ENCODE results near the gene ELAVL3.
"Not testable (repeated sequence)": the region's sequence is repeated elsewhere in the genome, so short reads cannot be mapped to it uniquely, and the experiment has no call there.

Gene ELAVL3

GRCh38 chr19:11464333-11465265, 16.2 kb downstream of the ELAVL3 start:
- TF ChIP-seq TARDBP (IDR thresholded peaks at IDR 0.05): no peak
- TF ChIP-seq ZNF384 (IDR thresholded peaks at IDR 0.05): no peak
- TF ChIP-seq FOXK2 (IDR thresholded peaks at IDR 0.05): no peak
- TF ChIP-seq LEF1 (IDR thresholded peaks at IDR 0.05; ENCODE audit: borderline replicate concordance): no peak
- no peak for TF ChIP-seq BHLHE40 (IDR thresholded peaks at IDR 0.05; ENCODE audit: borderline replicate concordance)
- no peak for TF ChIP-seq SUZ12 (IDR thresholded peaks at IDR 0.05)
- no peak for TF ChIP-seq CTBP1 (IDR thresholded peaks at IDR 0.05; ENCODE audit: borderline replicate concordance)
- TF ChIP-seq FOXA1 (IDR thresholded peaks at IDR 0.05): no peak
- no peak for TF ChIP-seq SP1 (IDR thresholded peaks at IDR 0.05)
- TF ChIP-seq HDGF (IDR thresholded peaks at IDR 0.05; ENCODE audit: borderline replicate concordance): no peak
- no peak for TF ChIP-seq ARNT (IDR thresholded peaks at IDR 0.05)
- TF ChIP-seq ELF4 (IDR thresholded peaks at IDR 0.05): no peak
- no peak for TF ChIP-seq PKNOX1 (IDR thresholded peaks at IDR 0.05)
- no peak for TF ChIP-seq NFRKB (IDR thresholded peaks at IDR 0.05)
- TF ChIP-seq L3MBTL2 (conservative IDR thresholded peaks at IDR 0.05): no peak
- TF ChIP-seq FOXM1 (IDR thresholded peaks at IDR 0.05; ENCODE audit: borderline replicate concordance): no peak
- no peak for DNase-seq (ENCODE audit: extremely low spot score)
- CTCF ChIA-PET: no interaction called here
- POLR2A ChIA-PET: no interaction called here

- TF ChIP-seq PKNOX1 (IDR thresholded peaks at IDR 0.05): no peak
- TF ChIP-seq NFRKB (IDR thresholded peaks at IDR 0.05): no peak
- TF ChIP-seq ARNT (IDR thresholded peaks at IDR 0.05): no peak
- TF ChIP-seq FOXK2 (IDR thresholded peaks at IDR 0.05): no peak
- no peak for TF ChIP-seq CTBP1 (IDR thresholded peaks at IDR 0.05; ENCODE audit: borderline replicate concordance)
- TF ChIP-seq ZNF384 (IDR thresholded peaks at IDR 0.05): no peak
- TF ChIP-seq TARDBP (IDR thresholded peaks at IDR 0.05): no peak
- TF ChIP-seq ELF4 (IDR thresholded peaks at IDR 0.05): no peak
- TF ChIP-seq LEF1 (IDR thresholded peaks at IDR 0.05; ENCODE audit: borderline replicate concordance): no peak
- no peak for TF ChIP-seq BHLHE40 (IDR thresholded peaks at IDR 0.05; ENCODE audit: borderline replicate concordance)
- TF ChIP-seq FOXM1 (IDR thresholded peaks at IDR 0.05; ENCODE audit: borderline replicate concordance): no peak
- no peak for TF ChIP-seq L3MBTL2 (conservative IDR thresholded peaks at IDR 0.05)
- TF ChIP-seq HDGF (IDR thresholded peaks at IDR 0.05; ENCODE audit: borderline replicate concordance): no peak
- no peak for TF ChIP-seq SP1 (IDR thresholded peaks at IDR 0.05)
- no peak for TF ChIP-seq SUZ12 (IDR thresholded peaks at IDR 0.05)
- no peak for TF ChIP-seq FOXA1 (IDR thresholded peaks at IDR 0.05)
- CTCF ChIA-PET: no interaction called here
- POLR2A ChIA-PET: no interaction called here
- no peak for DNase-seq (ENCODE audit: extremely low spot score)
Measured at GRCh38 chr19:11463391-11463790, 17.5 kb downstream of the ELAVL3 start.

GRCh38 chr19:11461453-11461852, 19.4 kb downstream of the ELAVL3 start:
- no peak for DNase-seq (ENCODE audit: extremely low spot score)
- CTCF ChIA-PET: no interaction called here
- TF ChIP-seq TARDBP (IDR thresholded peaks at IDR 0.05): no peak
- no peak for TF ChIP-seq ARNT (IDR thresholded peaks at IDR 0.05)
- TF ChIP-seq L3MBTL2 (conservative IDR thresholded peaks at IDR 0.05): no peak
- TF ChIP-seq BHLHE40 (IDR thresholded peaks at IDR 0.05; ENCODE audit: borderline replicate concordance): no peak
- no peak for TF ChIP-seq SP1 (IDR thresholded peaks at IDR 0.05)
- POLR2A ChIA-PET: no interaction called here

GRCh38 chr19:11460207-11460606, 20.6 kb downstream of the ELAVL3 start:
- POLR2A ChIA-PET: no interaction called here
- TF ChIP-seq FOXM1 (IDR thresholded peaks at IDR 0.05; ENCODE audit: borderline replicate concordance) (no peak), LEF1 (IDR thresholded peaks at IDR 0.05; ENCODE audit: borderline replicate concordance) (no peak), SP1 (IDR thresholded peaks at IDR 0.05) (no peak), CTBP1 (IDR thresholded peaks at IDR 0.05; ENCODE audit: borderline replicate concordance) (no peak), NFRKB (IDR thresholded peaks at IDR 0.05) (no peak), SUZ12 (IDR thresholded peaks at IDR 0.05) (no peak), FOXA1 (IDR thresholded peaks at IDR 0.05) (no peak), ZNF384 (IDR thresholded peaks at IDR 0.05) (no peak), HDGF (IDR thresholded peaks at IDR 0.05; ENCODE audit: borderline replicate concordance) (no peak), TARDBP (IDR thresholded peaks at IDR 0.05) (no peak)
- DNase-seq (ENCODE audit: extremely low spot score): no peak
- CTCF ChIA-PET: no interaction called here

GRCh38 chr19:11458912-11459311, 21.9 kb downstream of the ELAVL3 start:
- DNase-seq (ENCODE audit: extremely low spot score); POLR2A ChIA-PET: not testable (repeated sequence)
- CTCF ChIA-PET: interaction anchor here (1.1 kb wide), 1 partner anchor 24 kb away, joined by 5 read pairs; no protein-coding TSS in a partner anchor

- POLR2A ChIA-PET: interaction anchor here (1.3 kb wide), 1 partner anchor 83 kb away, joined by 6 read pairs; the partner anchor contains the start of gene SWSAP1
Measured at GRCh38 chr19:11458236-11458900, 22.5 kb downstream of the ELAVL3 start.

More at GRCh38 chr19:11458236-11458900, 22.5 kb downstream of the ELAVL3 start:
- CTCF ChIA-PET: interaction anchor here (1.0 kb wide), 1 partner anchor 24 kb away, joined by 5 read pairs; no protein-coding TSS in a partner anchor
- DNase-seq (ENCODE audit: extremely low spot score): no peak
- TF ChIP-seq L3MBTL2 (conservative IDR thresholded peaks at IDR 0.05) (no peak), NFRKB (IDR thresholded peaks at IDR 0.05) (no peak), ZNF384 (IDR thresholded peaks at IDR 0.05) (no peak), ARNT (IDR thresholded peaks at IDR 0.05) (no peak), SP1 (IDR thresholded peaks at IDR 0.05) (no peak), SUZ12 (IDR thresholded peaks at IDR 0.05) (no peak), BHLHE40 (IDR thresholded peaks at IDR 0.05; ENCODE audit: borderline replicate concordance) (no peak), FOXM1 (IDR thresholded peaks at IDR 0.05; ENCODE audit: borderline replicate concordance) (no peak), PKNOX1 (IDR thresholded peaks at IDR 0.05) (no peak), ELF4 (IDR thresholded peaks at IDR 0.05) (no peak), HDGF (IDR thresholded peaks at IDR 0.05; ENCODE audit: borderline replicate concordance) (no peak), FOXA1 (IDR thresholded peaks at IDR 0.05) (no peak), TARDBP (IDR thresholded peaks at IDR 0.05) (no peak), CTBP1 (IDR thresholded peaks at IDR 0.05; ENCODE audit: borderline replicate concordance) (no peak), LEF1 (IDR thresholded peaks at IDR 0.05; ENCODE audit: borderline replicate concordance) (no peak)

Data from HEK293T (cell line).